ENCODE results near the gene MYL3.

MYL3 gene

GRCh38 chr3:46847744-46848143 lies 15.5 kb downstream of the MYL3 start:
- H3K4me3 ChIP-seq (ENCODE audit: low read length): no peak overlapping the region
- no peak overlapping the region for H3K9ac ChIP-seq (ENCODE audit: low read length)
- no peaks in the 10 kb centered on the region for H3K36me3 ChIP-seq (ENCODE audit: control insufficient read depth, insufficient read depth, low read length)
- no peaks in the 10 kb centered on the region for H3K27me3 ChIP-seq (ENCODE audit: control insufficient read depth, insufficient read depth, low read length)
- no peak overlapping the region for H3K27ac ChIP-seq (ENCODE audit: low read depth, low read length)
- peaks cover 5% of the 10 kb centered on the region for H3K4me1 ChIP-seq (ENCODE audit: control insufficient read depth, insufficient read depth, low read length)

GRCh38 chr3:46846624-46847542 lies 16.4 kb downstream of the MYL3 start:
- Histone ChIP-seq H3K27me3 (ENCODE audit: control insufficient read depth, insufficient read depth, low read length) (no peaks in the 10 kb centered on the region), H3K27ac (ENCODE audit: low read depth, low read length) (no peak overlapping the region), H3K4me3 (ENCODE audit: low read length) (peak overlapping the region; percentile 69), H3K4me1 (ENCODE audit: control insufficient read depth, insufficient read depth, low read length) (peaks cover 5% of the 10 kb centered on the region), H3K9ac (ENCODE audit: low read length) (peak overlapping the region; percentile 79), H3K36me3 (ENCODE audit: control insufficient read depth, insufficient read depth, low read length) (no peaks in the 10 kb centered on the region)

DNA sequence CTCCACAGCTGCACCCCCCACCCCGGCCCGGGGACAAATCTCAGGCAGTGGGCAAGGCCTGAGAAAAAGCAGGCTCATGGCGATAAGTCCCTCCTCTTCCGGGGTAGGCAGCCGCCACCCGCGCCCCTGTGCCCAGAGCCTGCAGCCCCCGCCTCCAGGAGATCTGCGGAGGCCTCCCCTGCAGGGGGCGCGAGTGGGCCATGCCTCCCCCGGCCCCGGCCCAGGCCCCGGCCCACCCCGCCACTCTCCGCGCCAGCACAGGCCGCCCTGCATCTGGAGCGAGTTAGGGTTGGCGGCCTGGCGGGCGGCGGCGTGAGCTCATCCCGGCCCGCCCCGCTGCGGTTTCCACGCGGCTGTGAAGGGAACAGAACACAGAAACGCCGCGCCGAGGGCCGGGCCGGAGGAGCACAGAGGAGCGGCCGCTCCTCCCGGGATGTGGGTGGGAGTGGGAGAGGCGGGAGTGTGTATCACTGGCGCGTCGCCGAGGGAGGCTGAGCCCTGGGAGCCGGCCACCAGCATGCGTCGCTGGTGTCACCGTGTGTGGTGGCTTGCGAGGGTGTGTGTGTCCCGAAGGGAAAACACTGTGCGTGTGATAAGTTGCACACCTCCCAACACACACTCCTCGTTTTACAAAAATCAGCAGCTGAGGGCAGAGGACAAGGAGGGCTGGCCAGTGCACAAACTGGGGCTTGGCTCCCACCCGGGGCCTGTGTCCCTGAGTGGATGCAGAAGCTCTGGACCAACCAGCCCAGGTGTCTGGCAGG lies 17.2 kb downstream of the MYL3 start:
- Histone ChIP-seq H3K9ac (ENCODE audit: low read length) (peak overlapping the region; percentile 79), H3K4me1 (ENCODE audit: control insufficient read depth, insufficient read depth, low read length) (peaks cover 5% of the 10 kb centered on the region), H3K27me3 (ENCODE audit: control insufficient read depth, insufficient read depth, low read length) (no peaks in the 10 kb centered on the region), H3K27ac (ENCODE audit: low read depth, low read length) (peak overlapping the region; percentile 68), H3K36me3 (ENCODE audit: control insufficient read depth, insufficient read depth, low read length) (no peaks in the 10 kb centered on the region), H3K4me3 (ENCODE audit: low read length) (peak overlapping the region; percentile 69)

DNA sequence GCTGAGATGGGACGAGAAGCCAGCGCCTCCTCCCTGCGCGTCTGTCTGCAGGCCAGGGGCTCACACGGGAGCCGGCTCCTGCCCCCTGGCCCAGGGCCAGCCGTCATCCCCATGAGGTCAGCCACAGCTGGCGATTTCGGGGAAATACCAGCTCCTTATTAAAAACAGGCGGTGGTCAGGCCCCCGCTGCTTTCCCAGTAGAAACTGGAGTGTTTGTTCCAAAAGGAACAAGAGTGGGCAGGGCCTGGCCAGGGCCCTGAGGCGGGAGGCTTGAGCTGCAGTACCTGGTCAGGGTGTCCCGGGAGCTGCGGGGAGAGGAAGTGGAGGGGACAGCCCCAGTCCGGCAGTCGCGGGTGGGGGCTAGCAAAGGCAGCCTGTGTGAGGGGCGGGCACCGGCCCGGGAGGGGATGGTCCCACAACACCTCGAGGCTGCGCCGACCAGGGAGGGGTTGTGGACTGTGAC lies 17.8 kb downstream of the MYL3 start:
- H3K27ac ChIP-seq (ENCODE audit: low read depth, low read length): peak overlapping the region; percentile 68
- no peak overlapping the region for H3K9ac ChIP-seq (ENCODE audit: low read length)
- H3K36me3 ChIP-seq (ENCODE audit: control insufficient read depth, insufficient read depth, low read length): no peaks in the 10 kb centered on the region
- no peaks in the 10 kb centered on the region for H3K27me3 ChIP-seq (ENCODE audit: control insufficient read depth, insufficient read depth, low read length)
- H3K4me3 ChIP-seq (ENCODE audit: low read length): peak overlapping the region; percentile 54
- H3K4me1 ChIP-seq (ENCODE audit: control insufficient read depth, insufficient read depth, low read length): peaks cover 5% of the 10 kb centered on the region

- Histone ChIP-seq H3K36me3 (ENCODE audit: control insufficient read depth, insufficient read depth, low read length) (no peaks in the 10 kb centered on the region), H3K9ac (ENCODE audit: low read length) (no peak overlapping the region), H3K4me3 (ENCODE audit: low read length) (peak overlapping the region; percentile 54), H3K4me1 (ENCODE audit: control insufficient read depth, insufficient read depth, low read length) (peaks cover 5% of the 10 kb centered on the region), H3K27ac (ENCODE audit: low read depth, low read length) (peak overlapping the region; percentile 68), H3K27me3 (ENCODE audit: control insufficient read depth, insufficient read depth, low read length) (no peaks in the 10 kb centered on the region)
Measured at GRCh38 chr3:46844881-46845312, 18.3 kb downstream of the MYL3 start.

DNA sequence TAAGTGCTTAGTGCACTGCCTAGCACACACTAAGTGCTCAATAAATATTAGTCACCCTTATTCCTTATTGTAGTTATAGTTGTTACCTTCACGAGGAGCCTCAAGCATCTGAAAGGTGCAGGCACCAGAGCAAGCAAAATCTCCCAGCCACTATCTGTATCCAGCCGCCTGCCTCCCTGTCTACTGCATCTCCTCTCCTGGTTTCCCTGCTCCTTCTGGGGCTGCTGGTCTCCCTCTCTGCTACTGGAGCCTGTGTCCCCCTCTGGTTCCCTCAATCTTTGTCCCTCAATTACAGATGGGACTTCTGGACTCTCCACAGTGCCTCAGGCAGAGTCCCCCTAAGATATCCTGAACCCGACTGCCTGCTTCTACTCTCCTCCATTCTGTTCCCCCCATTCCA lies 18.8 kb downstream of the MYL3 start:
- H3K27me3 ChIP-seq (ENCODE audit: control insufficient read depth, insufficient read depth, low read length): no peaks in the 10 kb centered on the region
- no peak overlapping the region for H3K27ac ChIP-seq (ENCODE audit: low read depth, low read length)

DNA sequence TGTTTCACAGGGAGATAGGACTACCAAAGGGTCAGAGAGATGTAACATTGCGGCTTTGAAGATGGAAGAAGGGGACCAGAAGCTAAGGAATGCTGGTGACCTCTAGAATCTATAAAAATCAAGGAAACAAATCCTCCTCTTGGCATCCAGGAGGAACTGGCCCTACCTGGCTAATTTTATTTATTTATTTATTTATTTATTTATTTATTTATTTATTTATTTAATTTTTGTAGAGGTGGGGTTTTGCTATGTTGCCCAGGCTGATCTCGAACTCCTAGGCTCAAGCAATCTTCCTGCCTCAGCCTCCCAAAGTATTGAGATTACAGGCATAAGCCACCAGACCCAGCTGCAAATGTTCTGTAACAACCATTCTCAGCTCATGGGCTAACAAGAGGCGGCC lies 19.7 kb downstream of the MYL3 start:
- no peaks in the 10 kb centered on the region for H3K27me3 ChIP-seq (ENCODE audit: control insufficient read depth, insufficient read depth, low read length)
- H3K36me3 ChIP-seq (ENCODE audit: control insufficient read depth, insufficient read depth, low read length): no peaks in the 10 kb centered on the region
- H3K9ac ChIP-seq (ENCODE audit: low read length): no peak overlapping the region
- H3K27ac ChIP-seq (ENCODE audit: low read depth, low read length): no peak overlapping the region
- H3K4me1 ChIP-seq (ENCODE audit: control insufficient read depth, insufficient read depth, low read length): peaks cover 5% of the 10 kb centered on the region
- no peak overlapping the region for H3K4me3 ChIP-seq (ENCODE audit: low read length)

More for the DNA sequence above, 18.8 kb downstream of the MYL3 start:
- H3K9ac ChIP-seq (ENCODE audit: low read length): no peak overlapping the region
- H3K4me1 ChIP-seq (ENCODE audit: control insufficient read depth, insufficient read depth, low read length): peaks cover 5% of the 10 kb centered on the region
- H3K36me3 ChIP-seq (ENCODE audit: control insufficient read depth, insufficient read depth, low read length): no peaks in the 10 kb centered on the region
- no peak overlapping the region for H3K4me3 ChIP-seq (ENCODE audit: low read length)

DNA sequence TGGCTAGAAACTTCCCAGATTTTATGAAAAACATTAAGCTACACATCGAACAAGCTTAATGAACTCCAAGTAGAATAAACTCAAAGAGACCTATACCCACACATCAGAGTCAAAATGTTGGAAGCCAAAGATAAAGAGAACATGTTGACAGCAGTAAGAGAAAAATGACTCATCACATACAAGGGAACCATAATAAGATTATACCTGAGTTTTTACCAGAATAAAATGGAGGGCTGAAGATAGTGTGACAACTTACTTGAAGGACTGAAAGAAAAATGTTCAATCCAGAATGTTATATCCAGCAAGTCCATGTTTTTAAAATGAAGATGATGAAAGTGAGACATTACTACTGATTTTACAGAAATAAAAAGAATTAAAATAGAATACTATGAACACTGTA lies 22.8 kb downstream of the MYL3 start:
- H3K9ac ChIP-seq (ENCODE audit: low read length): no peak overlapping the region
- H3K27me3 ChIP-seq (ENCODE audit: control insufficient read depth, insufficient read depth, low read length): no peaks in the 10 kb centered on the region
- H3K4me1 ChIP-seq (ENCODE audit: control insufficient read depth, insufficient read depth, low read length): no peaks in the 10 kb centered on the region
- H3K36me3 ChIP-seq (ENCODE audit: control insufficient read depth, insufficient read depth, low read length): no peaks in the 10 kb centered on the region
- no peak overlapping the region for H3K27ac ChIP-seq (ENCODE audit: low read depth, low read length)
- no peak overlapping the region for H3K4me3 ChIP-seq (ENCODE audit: low read length)

GRCh38 chr3:46838301-46838700 lies 24.9 kb downstream of the MYL3 start:
- Histone ChIP-seq H3K4me3 (ENCODE audit: low read length) (no peak overlapping the region), H3K27me3 (ENCODE audit: control insufficient read depth, insufficient read depth, low read length) (no peaks in the 10 kb centered on the region), H3K36me3 (ENCODE audit: control insufficient read depth, insufficient read depth, low read length) (no peaks in the 10 kb centered on the region), H3K9ac (ENCODE audit: low read length) (no peak overlapping the region), H3K27ac (ENCODE audit: low read depth, low read length) (no peak overlapping the region), H3K4me1 (ENCODE audit: control insufficient read depth, insufficient read depth, low read length) (no peaks in the 10 kb centered on the region)

DNA sequence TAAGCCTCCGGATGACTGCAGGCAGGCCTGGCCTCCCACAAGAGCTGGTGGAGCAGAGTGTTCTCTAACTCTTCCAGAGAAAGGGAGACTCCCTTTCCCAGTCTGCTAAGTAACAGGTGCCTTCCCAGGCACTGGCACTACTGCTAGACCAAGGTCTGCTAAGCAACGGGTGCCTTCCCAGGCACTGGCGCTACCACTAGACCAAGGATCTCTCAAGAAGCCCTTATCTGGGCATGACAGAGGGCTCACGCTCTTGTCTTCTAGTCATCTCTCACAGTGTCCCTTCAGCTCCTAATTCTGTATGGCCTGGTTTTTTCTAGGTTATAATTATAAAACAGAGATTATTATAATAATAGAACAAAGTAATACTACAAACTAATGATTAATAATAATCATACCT lies 27.8 kb downstream of the MYL3 start:
- Histone ChIP-seq H3K4me1 (ENCODE audit: control insufficient read depth, insufficient read depth, low read length) (no peaks in the 10 kb centered on the region), H3K36me3 (ENCODE audit: control insufficient read depth, insufficient read depth, low read length) (no peaks in the 10 kb centered on the region), H3K27ac (ENCODE audit: low read depth, low read length) (no peak overlapping the region), H3K9ac (ENCODE audit: low read length) (no peak overlapping the region), H3K27me3 (ENCODE audit: control insufficient read depth, insufficient read depth, low read length) (no peaks in the 10 kb centered on the region), H3K4me3 (ENCODE audit: low read length) (no peak overlapping the region)

DNA sequence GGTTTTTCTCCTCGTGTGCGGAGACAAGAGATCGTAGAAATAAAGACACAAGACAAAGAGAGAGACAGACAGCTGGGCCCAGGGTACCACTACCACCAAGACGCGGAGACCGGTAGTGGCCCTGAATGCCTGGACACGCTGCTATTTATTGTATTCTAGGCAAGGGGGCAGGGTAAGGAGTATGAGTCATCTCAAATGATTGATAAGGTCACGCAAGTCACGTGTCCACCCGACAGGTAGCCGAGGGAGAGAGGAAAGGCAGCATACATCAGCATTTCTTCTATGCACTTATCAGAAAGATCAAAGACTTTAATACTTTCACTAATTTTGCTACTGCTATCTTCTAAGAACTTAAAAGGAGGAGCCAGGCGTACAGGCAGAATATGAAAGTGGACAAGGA lies 28.2 kb downstream of the MYL3 start:
- Histone ChIP-seq H3K27me3 (ENCODE audit: control insufficient read depth, insufficient read depth, low read length) (no peaks in the 10 kb centered on the region), H3K9ac (ENCODE audit: low read length) (no peak overlapping the region), H3K27ac (ENCODE audit: low read depth, low read length) (no peak overlapping the region), H3K4me3 (ENCODE audit: low read length) (no peak overlapping the region), H3K4me1 (ENCODE audit: control insufficient read depth, insufficient read depth, low read length) (no peaks in the 10 kb centered on the region), H3K36me3 (ENCODE audit: control insufficient read depth, insufficient read depth, low read length) (no peaks in the 10 kb centered on the region)

DNA sequence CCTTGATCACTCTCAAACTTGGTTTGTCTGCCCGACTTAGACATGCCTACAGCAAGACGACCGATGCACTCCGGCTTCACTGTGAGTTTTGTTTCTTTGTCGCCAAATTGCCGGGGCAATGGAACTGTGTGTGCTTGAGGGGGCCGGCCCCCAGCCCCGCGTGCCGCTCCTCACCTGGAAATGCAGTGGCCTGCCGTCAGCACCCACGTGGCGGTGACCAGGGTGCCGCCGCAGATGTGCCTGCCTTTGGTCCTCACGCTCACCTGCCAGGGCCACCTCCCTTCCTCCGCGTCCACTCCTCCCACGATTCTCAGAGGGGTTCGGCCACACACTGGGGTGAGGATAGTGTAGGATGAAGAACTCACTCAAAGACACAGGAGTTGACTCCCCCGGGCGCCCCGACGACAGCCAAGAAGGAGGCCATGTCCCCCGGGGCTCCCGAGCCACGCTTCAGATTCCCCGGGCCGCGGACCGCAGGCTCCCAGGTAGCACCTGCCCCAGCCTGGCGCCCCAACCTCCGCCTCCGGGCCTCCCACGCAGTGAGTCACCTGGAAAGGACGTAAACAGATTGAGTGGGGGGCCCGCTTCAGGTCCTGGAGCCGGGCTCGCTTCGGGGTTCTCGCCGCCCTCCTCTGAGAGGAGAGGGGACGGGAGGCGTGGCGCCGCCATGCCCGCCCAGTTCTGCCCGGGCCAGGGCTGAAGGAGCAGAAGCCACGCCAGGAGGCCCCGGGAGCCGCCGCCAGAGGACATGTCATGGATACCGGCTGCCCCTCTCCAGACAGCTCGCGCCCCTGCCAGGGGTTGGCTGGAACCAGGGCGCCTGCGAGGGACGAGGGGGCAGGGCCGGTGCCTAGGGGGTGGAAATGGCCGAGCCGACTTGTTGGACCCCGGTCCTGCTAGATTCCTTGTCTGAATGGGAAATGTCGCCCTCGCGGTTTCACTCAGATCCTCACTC lies 29.6 kb downstream of the MYL3 start:
- Histone ChIP-seq H3K9ac (ENCODE audit: low read length) (no peak overlapping the region), H3K27ac (ENCODE audit: low read depth, low read length) (no peak overlapping the region), H3K4me3 (ENCODE audit: low read length) (no peak overlapping the region), H3K36me3 (ENCODE audit: control insufficient read depth, insufficient read depth, low read length) (no peaks in the 10 kb centered on the region), H3K4me1 (ENCODE audit: control insufficient read depth, insufficient read depth, low read length) (no peaks in the 10 kb centered on the region), H3K27me3 (ENCODE audit: control insufficient read depth, insufficient read depth, low read length) (no peaks in the 10 kb centered on the region)
